GM12891 (cell line): ENCODE results near the gene SOCS1.

Experiments
- DNase-seq: peaks from one replicate; pipeline ENCODE4 v3.0.0; 2011; ENCODE audit warnings: low spot score; ENCODE audit not compliant: insufficient read length
- FAIRE-seq: peaks from 2 replicates; lab custom pipeline; 2011; peaks lifted over from hg19 to GRCh38; lab: Jason Lieb, UNC
- PAX5 ChIP-seq: IDR thresholded peaks from 2 replicates; pipeline ENCODE4 v1.6.1; 2011; ENCODE audit warnings: low read length, moderate library complexity, mild to moderate bottlenecking; ENCODE audit not compliant: insufficient read depth, severe bottlenecking
- POLR2A ChIP-seq: IDR thresholded peaks from 2 replicates; pipeline ENCODE4 v1.6.1; 2011; ENCODE audit warnings: low read depth, low read length, control low read depth
- POLR2AphosphoS5 ChIP-seq: IDR thresholded peaks from 2 replicates; pipeline ENCODE4 v1.6.1; 2011; ENCODE audit warnings: low read depth, low read length, control low read depth
- POU2F2 ChIP-seq: IDR thresholded peaks from 2 replicates; pipeline ENCODE4 v1.6.1; 2011; ENCODE audit warnings: low read depth, mild to moderate bottlenecking, control low read depth, low read length, moderate library complexity
- SPI1 ChIP-seq: IDR thresholded peaks from 2 replicates; pipeline ENCODE4 v1.6.1; 2011; ENCODE audit warnings: low read depth, low read length, control low read depth
- TAF1 ChIP-seq: IDR thresholded peaks from 2 replicates; pipeline ENCODE4 v1.6.1; 2011; ENCODE audit warnings: low read depth, low read length, control low read depth

SOCS1 gene

DNA sequence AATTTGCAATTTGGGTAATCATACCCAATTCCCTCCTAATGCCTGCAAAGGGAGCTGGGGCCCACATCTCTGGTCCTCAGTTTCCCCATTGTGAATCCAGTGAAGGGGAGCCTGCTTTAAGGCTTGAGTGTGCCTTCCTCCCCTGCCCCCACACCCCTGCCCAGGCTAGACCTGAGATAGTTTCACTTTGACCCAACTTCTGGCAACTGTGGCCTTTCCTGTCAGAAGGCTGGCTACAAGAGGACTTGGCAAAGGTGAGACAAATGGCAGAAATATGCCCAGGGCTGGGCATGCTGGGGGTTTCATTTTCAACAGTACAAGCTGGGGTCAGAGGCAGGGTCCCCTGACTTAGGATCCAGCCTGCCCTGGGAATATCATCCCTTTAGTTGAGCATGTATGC, 10.0 kb downstream of the SOCS1 start:
- no peak for DNase-seq
- TF ChIP-seq SPI1 = no peak
- no peak for TF ChIP-seq POU2F2
- no peak for TF ChIP-seq POLR2A
- TF ChIP-seq TAF1 = no peak
- no peak for TF ChIP-seq PAX5
- TF ChIP-seq POLR2AphosphoS5 = no peak
- FAIRE-seq = no peak

DNA sequence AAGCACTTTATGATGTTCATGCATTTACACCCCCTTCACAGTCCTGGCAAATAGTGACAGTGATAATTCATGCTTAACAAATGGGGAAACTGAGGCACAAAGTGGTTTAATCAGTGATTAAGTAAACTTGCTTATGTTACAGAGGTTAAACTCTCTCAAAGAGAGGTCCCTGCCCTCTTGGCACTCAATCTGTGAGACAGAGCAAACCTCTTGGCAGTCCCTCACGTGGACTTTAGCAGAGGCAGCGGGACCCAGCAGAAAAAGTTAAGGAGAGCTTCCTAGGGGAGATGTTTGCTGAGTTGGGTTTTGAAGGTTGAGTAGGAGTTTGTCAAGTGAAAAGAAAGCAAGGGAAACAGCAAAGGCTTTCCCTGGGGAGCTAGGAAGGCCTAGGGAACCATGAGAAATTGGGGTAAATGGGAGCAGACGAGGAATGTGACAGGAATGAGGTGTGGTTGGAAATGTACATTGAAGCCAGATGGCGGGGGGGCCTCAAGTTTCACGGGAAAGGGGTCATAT, 10.7 kb downstream of the SOCS1 start:
- no peak for FAIRE-seq
- no peak for TF ChIP-seq POU2F2
- no peak for TF ChIP-seq TAF1
- no peak for DNase-seq

DNA sequence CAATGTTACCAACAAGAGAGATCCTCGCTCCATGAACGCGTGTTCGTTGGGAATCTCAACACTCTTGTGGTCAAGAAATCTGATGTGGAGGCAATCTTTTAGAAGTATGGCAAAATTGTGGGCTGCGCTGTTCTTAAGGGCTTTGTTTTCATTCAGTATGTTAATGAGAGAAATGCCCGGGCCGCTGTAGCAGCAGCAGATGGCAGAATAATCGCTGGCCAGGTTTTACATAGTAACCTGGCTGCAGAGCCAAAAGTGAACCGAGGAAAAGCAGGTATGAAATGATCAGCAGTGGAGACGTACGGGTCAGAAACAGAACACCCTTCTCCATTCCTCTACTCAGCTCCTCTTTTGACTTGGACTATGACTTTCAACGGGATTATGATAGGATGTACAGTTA, 13.3 kb downstream of the SOCS1 start:
- FAIRE-seq (no peak), DNase-seq (no peak)
- TF ChIP-seq SPI1 (no peak), POU2F2 (no peak), TAF1 (no peak), PAX5 (no peak), POLR2A (no peak), POLR2AphosphoS5 (no peak)

DNA sequence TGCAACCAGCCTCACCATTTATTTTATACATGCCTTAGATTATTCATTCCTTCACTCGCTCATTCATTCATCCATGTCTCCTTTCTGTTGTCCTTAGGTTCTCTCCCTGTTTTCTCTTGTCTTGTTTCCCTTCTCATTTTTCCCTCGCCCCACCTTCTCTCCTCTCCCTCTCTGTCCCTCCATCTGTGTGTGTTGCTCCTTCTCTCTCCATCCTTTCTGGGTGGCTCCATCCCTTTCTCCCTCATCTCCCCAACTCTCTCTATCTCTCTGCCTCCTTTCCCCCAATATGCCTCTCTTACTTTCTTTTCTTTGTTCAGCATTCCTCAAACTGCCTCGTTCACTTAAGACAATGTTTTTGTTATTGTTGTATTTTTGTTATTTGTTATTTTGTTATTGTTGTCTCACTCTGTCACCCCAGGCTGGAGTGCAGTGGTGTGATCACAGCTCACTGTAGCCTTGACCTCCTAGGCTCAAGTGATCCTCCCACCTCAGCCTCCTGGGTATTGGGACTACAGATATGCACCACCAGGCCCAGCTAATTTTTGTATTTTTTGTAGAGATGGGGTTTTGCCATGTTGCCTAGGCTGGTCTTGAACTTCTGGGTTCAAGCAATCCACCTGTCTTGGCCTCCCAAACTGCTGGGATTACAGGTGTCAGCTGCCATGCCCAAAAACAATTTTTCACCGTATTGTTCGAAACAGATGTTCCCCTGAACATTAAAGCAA, 14.4 kb downstream of the SOCS1 start:
- DNase-seq (no peak), FAIRE-seq (no peak)
- no peak for TF ChIP-seq SPI1
- no peak for TF ChIP-seq POLR2A
- TF ChIP-seq POU2F2 = no peak
- TF ChIP-seq POLR2AphosphoS5 = no peak
- no peak for TF ChIP-seq PAX5
- no peak for TF ChIP-seq TAF1

DNA sequence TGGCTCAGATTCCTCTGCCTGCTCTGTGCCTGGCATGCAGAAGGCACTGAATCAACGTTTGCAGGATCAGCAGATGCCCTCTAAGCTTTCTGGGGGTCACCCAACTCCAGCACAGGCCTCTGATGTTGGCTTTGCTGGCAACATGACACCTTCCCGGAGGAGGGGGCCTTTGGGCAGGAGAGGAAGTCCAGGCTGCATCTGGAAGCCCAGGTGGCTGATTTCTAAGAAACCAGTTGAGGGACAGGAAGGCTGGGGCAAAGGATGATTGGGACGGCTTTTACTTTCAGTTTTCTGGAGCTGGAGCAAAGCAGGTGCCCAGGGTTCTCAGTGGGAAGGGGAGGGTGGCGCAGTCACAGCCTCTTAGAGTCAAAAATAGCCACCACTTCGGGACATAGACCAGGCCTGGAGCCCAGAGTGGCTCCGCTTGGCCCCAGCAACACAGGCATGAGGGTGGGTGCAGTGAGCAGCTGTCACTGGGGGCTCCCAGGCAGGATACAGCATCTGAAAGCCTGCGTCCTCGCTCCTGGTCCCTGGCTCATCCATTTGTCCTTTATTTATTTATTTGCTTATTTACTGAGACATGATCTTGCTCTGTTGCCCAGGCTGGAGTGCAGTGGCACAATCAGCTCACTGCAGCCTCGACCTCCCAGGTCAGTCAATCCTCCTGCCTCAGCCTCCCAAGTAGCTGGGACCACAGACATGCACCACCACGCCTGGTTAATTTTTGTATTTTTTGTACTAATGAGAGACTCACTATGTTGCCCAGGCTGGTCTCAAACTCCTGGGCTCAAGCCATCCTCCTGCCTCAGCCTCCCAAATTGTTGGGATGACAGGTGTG, 15.1 kb downstream of the SOCS1 start:
- TF ChIP-seq TAF1 = no peak
- no peak for TF ChIP-seq POLR2A
- no peak for TF ChIP-seq POU2F2
- TF ChIP-seq POLR2AphosphoS5 = no peak
- no peak for TF ChIP-seq PAX5
- TF ChIP-seq SPI1 = no peak
- DNase-seq = no peak
- FAIRE-seq = no peak

DNA sequence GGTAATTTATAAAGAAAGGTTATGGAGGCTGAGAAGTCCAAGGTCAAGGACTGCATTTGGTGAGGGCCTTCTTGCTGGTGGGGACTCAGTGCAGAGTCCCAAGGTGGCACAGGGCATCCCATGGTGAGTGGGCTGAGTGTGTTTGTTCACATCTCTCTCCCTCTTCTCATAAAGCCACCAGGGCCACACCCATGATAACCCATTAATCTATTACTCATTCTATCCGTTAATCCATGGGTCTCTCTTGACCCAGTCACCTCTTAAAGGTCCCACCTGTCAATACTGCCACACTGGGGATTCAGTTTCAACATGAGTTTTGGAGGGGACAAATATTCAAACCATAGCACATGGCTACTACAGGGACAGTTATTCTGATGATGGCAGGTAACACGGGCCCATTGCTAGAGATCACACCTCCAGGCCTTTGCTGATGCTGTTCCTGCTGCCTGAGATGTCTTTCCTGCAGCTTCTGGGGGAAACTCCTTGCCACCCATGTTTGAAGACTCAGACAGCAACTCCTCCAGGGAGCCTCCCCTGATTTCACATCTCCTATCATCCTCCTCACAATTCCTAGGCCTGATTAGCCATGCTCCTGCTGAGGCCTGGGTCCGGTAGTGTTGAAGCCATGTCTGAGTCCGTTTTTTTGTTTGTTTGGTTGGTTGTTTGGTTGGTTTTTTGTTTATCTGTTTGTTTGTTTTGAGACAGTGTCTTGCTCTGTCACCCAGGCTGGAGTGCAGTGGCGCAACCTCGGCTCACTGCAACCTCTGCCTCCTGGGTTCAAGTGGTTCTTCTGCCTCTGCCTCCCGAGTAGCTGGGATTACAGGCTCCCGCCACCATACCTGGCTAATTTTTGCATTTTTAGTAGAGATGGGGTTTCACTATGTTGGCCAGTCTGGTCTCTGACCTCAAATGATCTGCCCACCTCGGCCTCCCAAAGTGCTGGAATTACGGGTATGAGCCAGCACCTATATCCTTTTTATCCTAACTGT, 16.1 kb downstream of the SOCS1 start:
- TF ChIP-seq POLR2AphosphoS5 = no peak
- TF ChIP-seq SPI1 = no peak
- no peak for TF ChIP-seq PAX5
- no peak for TF ChIP-seq POU2F2
- no peak for TF ChIP-seq TAF1
- no peak for TF ChIP-seq POLR2A
- DNase-seq (no peak), FAIRE-seq (no peak)

DNA sequence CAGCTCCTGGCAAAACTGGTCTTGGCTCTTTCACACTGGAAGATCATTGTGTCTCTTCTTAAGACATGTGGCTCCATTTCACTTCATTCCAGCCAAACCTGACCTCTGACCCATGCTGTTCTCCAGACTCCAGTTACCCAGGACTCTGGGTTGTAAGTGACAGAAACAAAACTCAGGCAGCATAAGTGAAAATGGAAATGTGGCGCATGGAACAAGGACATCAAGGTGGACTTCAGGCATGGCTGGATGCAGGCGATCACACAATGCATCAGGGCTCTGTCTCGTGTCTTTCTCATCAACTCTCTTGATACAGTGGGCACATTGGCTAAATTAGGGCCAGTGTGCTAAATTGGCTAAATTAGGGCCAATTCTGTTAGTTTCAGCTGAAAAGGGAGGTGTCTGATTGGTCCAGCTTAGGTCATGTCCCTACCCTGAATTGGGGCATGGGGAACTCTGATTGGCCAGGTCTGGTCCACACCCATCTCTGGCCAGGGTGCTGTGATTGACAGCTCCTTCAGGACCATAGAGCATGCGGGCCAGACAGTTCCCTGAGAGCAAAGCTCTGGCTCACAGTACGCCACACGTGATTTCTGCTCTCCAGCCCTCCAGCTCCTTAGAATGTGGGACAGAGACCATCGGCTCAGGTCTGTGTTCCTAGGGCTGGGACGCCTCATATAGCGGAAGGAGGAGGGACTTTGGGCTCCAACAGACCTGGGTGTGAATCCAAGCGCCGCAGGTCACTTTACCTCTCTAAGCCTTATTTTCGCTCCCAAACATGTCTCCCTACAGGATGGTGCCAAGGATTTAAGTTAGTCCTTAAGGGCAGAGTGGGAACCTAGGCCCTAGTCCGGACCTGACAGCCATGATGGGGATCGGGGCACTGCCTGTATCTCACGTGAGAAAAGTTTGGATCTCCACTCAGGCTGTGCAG, 17.5 kb downstream of the SOCS1 start:
- TF ChIP-seq POLR2AphosphoS5 (no peak), TAF1 (no peak), SPI1 (no peak), POLR2A (no peak), POU2F2 (no peak), PAX5 (no peak)
- no peak for FAIRE-seq
- no peak for DNase-seq

DNA sequence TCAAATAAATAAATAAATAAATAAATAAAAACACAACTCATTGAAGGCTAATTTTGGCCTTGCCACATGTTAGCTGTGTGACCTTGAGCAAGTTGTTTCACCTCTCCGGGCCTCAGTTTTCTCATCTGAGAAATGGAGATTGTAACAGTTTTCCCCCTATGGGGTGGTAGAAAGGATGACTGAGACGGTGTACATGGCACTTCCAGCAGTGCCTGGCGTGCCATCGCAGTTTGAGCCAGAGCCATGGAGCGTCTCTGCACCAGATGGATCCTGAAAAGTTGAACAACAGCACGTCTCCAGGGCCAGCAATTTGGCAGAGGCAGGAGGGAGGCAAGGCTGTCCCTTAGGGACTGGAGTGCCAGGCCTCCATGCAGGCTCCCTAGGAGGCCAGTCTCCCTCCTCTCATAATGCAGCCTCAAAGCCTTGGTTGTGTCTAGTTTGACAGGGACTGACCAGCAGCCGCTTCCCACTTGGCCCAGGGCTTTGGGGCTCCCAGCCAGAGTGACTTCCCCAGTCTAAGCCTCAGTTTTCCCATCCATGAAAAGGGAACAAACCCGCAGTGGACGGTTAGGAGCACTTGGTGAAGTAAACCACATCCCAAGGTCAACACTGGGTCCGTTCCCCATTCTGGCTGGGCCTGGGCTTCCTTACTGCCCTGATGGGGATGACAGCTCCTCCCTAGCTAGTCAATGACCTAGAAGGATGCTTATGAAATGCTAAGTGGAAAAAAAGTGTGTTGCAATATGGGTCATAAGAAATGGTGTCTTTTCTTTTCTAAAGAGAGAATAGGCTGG, 19.3 kb downstream of the SOCS1 start:
- FAIRE-seq (no peak), DNase-seq (no peak)
- TF ChIP-seq POU2F2 (no peak), TAF1 (no peak), SPI1 (no peak), PAX5 (no peak), POLR2A (no peak), POLR2AphosphoS5 (no peak)
